Subcutaneous abdominal adipose tissue (tissue), 5 donors: Measurements from ENCODE around the gene MTMR10.

ENCODE experiments used
- H3K27ac ChIP-seq: one replicate; pipeline ENCODE4 v1.7.0; 2013; ENCODE audit warnings: low read depth, mild to moderate bottlenecking, inconsistent platforms, low read length, moderate library complexity
- H3K27me3 ChIP-seq, 5 donors: one replicate each; pipeline ENCODE4 v1.7.0; 2013; ENCODE audit warnings: low read length in 5 of 5, inconsistent platforms in 1 of 5; ENCODE audit not compliant: control insufficient read depth in 5 of 5, insufficient read depth in 4 of 5
- H3K36me3 ChIP-seq, 5 donors: one replicate each; pipeline ENCODE4 v1.7.0; 2013; ENCODE audit warnings: low read length in 5 of 5; ENCODE audit not compliant: control insufficient read depth in 5 of 5, insufficient read depth in 5 of 5
- H3K4me1 ChIP-seq, 5 donors: one replicate each; pipeline ENCODE4 v1.7.0; 2013; ENCODE audit warnings: low read length in 5 of 5, mild to moderate bottlenecking in 3 of 5, moderate library complexity in 1 of 5; ENCODE audit not compliant: control insufficient read depth in 5 of 5, insufficient read depth in 5 of 5
- H3K4me3 ChIP-seq, 5 donors: one replicate each; pipeline ENCODE4 v1.7.0; 2013; ENCODE audit warnings: low read length in 5 of 5, low read depth in 1 of 5
- H3K9ac ChIP-seq, 5 donors: one replicate each; pipeline ENCODE4 v1.7.0; 2013; ENCODE audit warnings: low read length in 5 of 5, mild to moderate bottlenecking in 4 of 5, moderate library complexity in 3 of 5
- H3K9me3 ChIP-seq, 5 donors: one replicate each; pipeline ENCODE4 v1.7.0; 2013; ENCODE audit warnings: low read length in 5 of 5; ENCODE audit not compliant: control insufficient read depth in 5 of 5
- donor health status: healthy.
- donor health status: healthy.
- donor health status: healthy.
- donor health status: healthy.
- donor health status: healthy.

The MTMR10 gene

DNA sequence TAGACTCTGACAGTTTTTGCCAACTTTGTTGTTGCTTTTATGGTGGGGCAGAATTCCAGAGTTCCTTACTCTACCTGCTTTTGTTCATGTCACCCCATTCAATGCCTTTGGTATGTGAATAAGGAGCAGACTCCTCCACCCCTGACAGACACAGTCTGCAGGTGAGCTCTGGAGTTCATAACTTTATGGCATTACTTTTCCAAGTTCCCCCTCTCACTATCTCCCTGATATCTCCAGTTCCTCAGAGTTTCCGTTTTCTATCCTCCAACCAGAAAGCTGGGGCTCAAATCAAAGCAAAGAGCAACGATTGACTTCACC is 23.1 kb upstream of the MTMR10 start:
- Histone ChIP-seq H3K9ac (no peak overlapping the region), H3K4me3 (no peak overlapping the region), H3K36me3 (no peaks in the 10 kb centered on the region), H3K4me1 (no peaks in the 10 kb centered on the region), H3K9me3 (peaks cover 0 to 13% (median 12%) of the 10 kb centered on the region in 5 donors), H3K27ac (no peak overlapping the region), H3K27me3 (no peaks in the 10 kb centered on the region)

- H3K4me1 ChIP-seq, result no peaks in the 10 kb centered on the region
- H3K4me3 ChIP-seq, result no peak overlapping the region
- no peaks in the 10 kb centered on the region for H3K27me3 ChIP-seq
- no peak overlapping the region for H3K27ac ChIP-seq
- no peaks in the 10 kb centered on the region for H3K36me3 ChIP-seq
- H3K9ac ChIP-seq, result no peak overlapping the region
- peaks cover 0 to 13% (median 12%) of the 10 kb centered on the region in 5 donors for H3K9me3 ChIP-seq
Observed at GRCh38 chr15:31013863-31014607, 22.6 kb upstream of the MTMR10 start.

DNA sequence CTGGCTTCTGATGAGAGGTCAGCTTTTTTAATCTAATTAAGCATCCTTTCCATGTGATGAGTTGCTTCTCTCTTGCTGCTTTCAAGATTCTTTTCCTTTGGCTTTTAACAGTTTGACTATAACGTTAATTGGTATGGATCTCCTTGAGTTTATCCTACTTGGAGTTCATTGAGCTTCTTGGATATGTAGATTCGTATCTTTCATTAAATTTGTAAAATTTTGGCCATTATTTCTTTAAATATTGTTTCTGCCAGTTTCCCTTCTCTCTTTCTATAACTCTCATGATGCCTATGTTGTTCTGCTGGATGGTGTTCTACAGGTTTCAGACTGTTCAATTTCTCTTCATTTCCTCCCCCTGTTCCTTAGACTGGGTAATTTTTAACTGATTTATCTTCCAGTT is 21.0 kb upstream of the MTMR10 start:
- Histone ChIP-seq H3K27me3 (no peaks in the 10 kb centered on the region), H3K4me3 (no peak overlapping the region), H3K36me3 (no peaks in the 10 kb centered on the region), H3K27ac (no peak overlapping the region), H3K9ac (no peak overlapping the region), H3K4me1 (no peaks in the 10 kb centered on the region), H3K9me3 (peaks cover 0 to 13% (median 12%) of the 10 kb centered on the region in 5 donors)

GRCh38 chr15:31010036-31010435 is 18.6 kb upstream of the MTMR10 start:
- H3K9me3 ChIP-seq, result peaks cover 0 to 13% (median 12%) of the 10 kb centered on the region in 5 donors
- no peak overlapping the region for H3K27ac ChIP-seq
- no peak overlapping the region for H3K4me3 ChIP-seq
- no peaks in the 10 kb centered on the region for H3K27me3 ChIP-seq
- H3K36me3 ChIP-seq, result no peaks in the 10 kb centered on the region
- no peaks in the 10 kb centered on the region for H3K4me1 ChIP-seq
- no peak overlapping the region for H3K9ac ChIP-seq

DNA sequence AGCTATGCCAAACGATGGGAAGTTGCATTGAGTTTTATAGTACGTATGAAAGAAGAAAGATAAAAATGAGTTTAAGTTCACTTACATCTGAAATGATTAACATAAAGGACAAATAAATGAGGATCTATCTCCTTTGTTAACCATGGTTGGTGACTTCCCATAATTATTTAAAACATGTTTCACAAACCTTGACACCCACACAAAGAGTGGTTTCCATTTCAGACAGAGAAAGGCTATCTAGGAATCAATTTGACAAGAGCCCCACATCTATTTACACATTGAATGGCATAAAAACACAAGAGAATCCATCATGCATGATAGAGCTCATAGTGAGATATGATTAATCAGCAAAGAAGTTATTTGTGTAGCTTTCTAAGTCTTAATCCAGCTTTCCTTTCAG is 14.2 kb upstream of the MTMR10 start:
- Histone ChIP-seq H3K4me1 (peaks cover 0 to 10% (median 6%) of the 10 kb centered on the region in 5 donors), H3K27me3 (peaks cover 0 to 9% (median 3%) of the 10 kb centered on the region in 5 donors), H3K27ac (no peak overlapping the region), H3K9ac (no peak overlapping the region), H3K4me3 (no peak overlapping the region), H3K9me3 (no peaks in the 10 kb centered on the region), H3K36me3 (no peaks in the 10 kb centered on the region)

- Histone ChIP-seq H3K9me3 (no peaks in the 10 kb centered on the region), H3K27ac (no peak overlapping the region), H3K4me3 (peak overlapping the region in 1 of 5 donors; percentile 13), H3K36me3 (no peaks in the 10 kb centered on the region), H3K9ac (no peak overlapping the region), H3K27me3 (peaks cover 0 to 9% (median 3%) of the 10 kb centered on the region in 5 donors), H3K4me1 (peaks cover 0 to 10% (median 6%) of the 10 kb centered on the region in 5 donors)
Observed at GRCh38 chr15:31004220-31004733, 12.8 kb upstream of the MTMR10 start.

- H3K4me3 ChIP-seq, result no peak overlapping the region
- peaks cover 0 to 10% (median 6%) of the 10 kb centered on the region in 5 donors for H3K4me1 ChIP-seq
- no peak overlapping the region for H3K27ac ChIP-seq
- peaks cover 0 to 9% (median 3%) of the 10 kb centered on the region in 5 donors for H3K27me3 ChIP-seq
- peaks cover 0 to 4% (median 4%) of the 10 kb centered on the region in 5 donors for H3K9me3 ChIP-seq
- no peaks in the 10 kb centered on the region for H3K36me3 ChIP-seq
- H3K9ac ChIP-seq, result no peak overlapping the region
Observed at GRCh38 chr15:31001702-31002101, 10.3 kb upstream of the MTMR10 start.

- Histone ChIP-seq H3K9ac (no peak overlapping the region), H3K27me3 (peaks cover 0 to 9% (median 3%) of the 10 kb centered on the region in 5 donors), H3K9me3 (peaks cover 0 to 4% (median 4%) of the 10 kb centered on the region in 5 donors), H3K4me3 (no peak overlapping the region), H3K4me1 (peaks cover 0 to 10% (median 6%) of the 10 kb centered on the region in 5 donors), H3K27ac (no peak overlapping the region), H3K36me3 (no peaks in the 10 kb centered on the region)
Observed at GRCh38 chr15:30999729-31000128, 8.3 kb upstream of the MTMR10 start.

DNA sequence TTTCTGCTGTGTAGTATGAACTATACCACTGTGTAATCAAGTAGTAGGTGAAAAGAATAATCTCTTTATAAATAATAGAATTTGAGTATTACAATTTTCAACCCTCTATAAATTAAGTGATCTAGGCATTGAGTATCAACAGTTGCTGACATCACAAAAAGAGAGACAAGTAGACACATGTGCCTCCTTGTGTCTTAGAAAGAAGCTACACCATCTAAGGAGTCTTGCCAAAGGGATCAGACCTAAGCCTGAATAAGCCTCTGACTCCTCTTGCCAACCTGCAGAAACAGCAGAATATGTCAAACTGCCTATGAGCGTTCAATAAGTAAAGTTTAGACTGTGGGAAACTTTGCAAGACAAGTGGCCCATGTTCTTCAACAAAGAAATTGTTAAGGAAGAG is 5.8 kb upstream of the MTMR10 start:
- H3K36me3 ChIP-seq, result no peaks in the 10 kb centered on the region
- H3K27ac ChIP-seq, result no peak overlapping the region
- H3K4me3 ChIP-seq, result no peak overlapping the region
- no peak overlapping the region for H3K9ac ChIP-seq
- peaks cover 0 to 4% (median 4%) of the 10 kb centered on the region in 5 donors for H3K9me3 ChIP-seq
- peaks cover 0 to 3% (median 3%) of the 10 kb centered on the region in 5 donors for H3K4me1 ChIP-seq
- peaks cover 0 to 5% (median 0%) of the 10 kb centered on the region in 5 donors for H3K27me3 ChIP-seq

GRCh38 chr15:30992249-30992864 is 929 bp upstream of the MTMR10 start:
- H3K4me3 ChIP-seq, result peak overlapping the region; percentile 63 to 95 (median 94)
- H3K27ac ChIP-seq, result peak overlapping the region; percentile 94
- H3K9ac ChIP-seq, result peak overlapping the region; percentile 68 to 96 (median 91)
- no peaks in the 10 kb centered on the region for H3K9me3 ChIP-seq
- peaks cover 7 to 35% (median 33%) of the 10 kb centered on the region in 5 donors for H3K4me1 ChIP-seq
- no peaks in the 10 kb centered on the region for H3K27me3 ChIP-seq
- H3K36me3 ChIP-seq, result no peaks in the 10 kb centered on the region
